HG03378 (cell line): ENCODE measurements around the gene HBEGF.

Experiments used
- ATAC-seq: cut with Tn5 transposase; IDR thresholded peaks from one replicate; pipeline ENCODE4 v1.9.1; 2021; ENCODE audit warnings: mild to moderate bottlenecking, moderate library complexity; ENCODE audit not compliant: unreplicated experiment

The HBEGF gene

GRCh38 chr5:140338336-140338735 is 8.1 kb downstream of the HBEGF start:
- no peak for ATAC-seq

- no peak for ATAC-seq
These were observed 8.5 kb downstream of the HBEGF start for GRCh38 chr5:140337880-140338279.

- ATAC-seq, result no peak
These were observed 10.0 kb downstream of the HBEGF start for GRCh38 chr5:140336388-140336787.

- ATAC-seq, result no peak
These were observed 14.8 kb downstream of the HBEGF start for GRCh38 chr5:140331638-140332037.

GRCh38 chr5:140329739-140330481 is 16.5 kb downstream of the HBEGF start:
- no peak for ATAC-seq

GRCh38 chr5:140328036-140328764 is 18.2 kb downstream of the HBEGF start:
- no peak for ATAC-seq

GRCh38 chr5:140327589-140327988 is 18.8 kb downstream of the HBEGF start:
- no peak for ATAC-seq

- no peak for ATAC-seq
These were observed 20.9 kb downstream of the HBEGF start for GRCh38 chr5:140325486-140325885.

- ATAC-seq, result no peak
These were observed 21.7 kb downstream of the HBEGF start for GRCh38 chr5:140324617-140325241.

- no peak for ATAC-seq
These were observed 22.3 kb downstream of the HBEGF start for GRCh38 chr5:140324041-140324600.

GRCh38 chr5:140322751-140323731 is 23.4 kb downstream of the HBEGF start:
- ATAC-seq, result no peak

GRCh38 chr5:140321796-140322195 is 24.6 kb downstream of the HBEGF start:
- ATAC-seq, result peak; percentile 75

- ATAC-seq, result no peak
These were observed 26.6 kb downstream of the HBEGF start for GRCh38 chr5:140319833-140320232.

GRCh38 chr5:140318792-140319191 is 27.6 kb downstream of the HBEGF start:
- no peak for ATAC-seq

- ATAC-seq, result no peak
These were observed 28.5 kb downstream of the HBEGF start for GRCh38 chr5:140317859-140318258.

GRCh38 chr5:140312791-140313189 is 33.6 kb downstream of the HBEGF start:
- no peak for ATAC-seq

GRCh38 chr5:140312067-140312790 is 34.2 kb downstream of the HBEGF start:
- no peak for ATAC-seq

GRCh38 chr5:140311011-140311467 is 35.4 kb downstream of the HBEGF start:
- no peak for ATAC-seq

- ATAC-seq, result no peak
These were observed 36.0 kb downstream of the HBEGF start for GRCh38 chr5:140310434-140310833.
